GM12878 (cell line): Measurements from ENCODE around the gene EFNB2. TPM values are rescaled to one million over a fixed set of nuclear protein-coding genes. Genes with fewer than 3 reads are reported as not detected.

ENCODE experiments used
- ATAC-seq: fragments of 200-7000 bp; cut with Tn5 transposase; 3 replicates; pipeline ENCODE4 v1.9.1; 2020; ENCODE audit warnings: mild to moderate bottlenecking, moderate library complexity
- BruUV-seq: library from RNA; stranded (reverse); fragments of 400-500 nt; replicated peaks from 2 replicates; lab custom pipeline; 2021; lab: Mats Ljungman, UMichigan
- CTCF ChIA-PET: fragments of 300-600 bp; sonication (Branson Sonifier 250); formaldehyde crosslinking; extraction: SDS; loops from one replicate; lab custom pipeline; 2021; ENCODE audit warnings: inconsistent platforms; lab: Yijun Ruan, JAX
- POLR2A ChIA-PET: fragments of 350-600 bp; formaldehyde crosslinking; extraction: SDS; loops from one replicate; lab custom pipeline; 2021; ENCODE audit warnings: inconsistent platforms; lab: Charles Lee
- RAD21 ChIA-PET: fragments of 300-600 bp; sonication (Branson Sonifier 250); formaldehyde crosslinking; loops from one replicate; lab custom pipeline; 2023; ENCODE audit warnings: antibody characterized with exemption; ENCODE audit not compliant: unreplicated experiment; lab: Charles Lee
- SMC1A ChIA-PET: fragments of 300-600 bp; sonication (Branson Sonifier 250); formaldehyde crosslinking; loops from one replicate; lab custom pipeline; 2023; ENCODE audit not compliant: unreplicated experiment, uncharacterized antibody; lab: Charles Lee
- DNase-seq: peaks from one replicate; pipeline ENCODE4 v3.0.0-alpha.2; 2011; ENCODE audit warnings: low read depth, low spot score
- FAIRE-seq: peaks from 3 replicates; lab custom pipeline; 2011; peaks lifted over from hg19 to GRCh38; lab: Jason Lieb, UNC
- H2AFZ ChIP-seq: 2 replicates; pipeline ENCODE4 v1.6.0; 2011; ENCODE audit warnings: low read depth, low read length, control low read depth; ENCODE audit not compliant: control insufficient read depth
- H3K27ac ChIP-seq: 2 replicates; pipeline ENCODE4 v1.5.1; 2011; ENCODE audit warnings: control low read depth; ENCODE audit not compliant: control insufficient read depth, insufficient read depth
- H3K27me3 ChIP-seq, 2 experiments: replicated peaks in 1 of 2; 2 replicates each; pipeline versions ENCODE4 v1.6.0 to v1.6.1; 2011; ENCODE audit warnings: low read length in 1 of 2; ENCODE audit not compliant: control insufficient read depth in 2 of 2, insufficient read depth in 2 of 2
- H3K36me3 ChIP-seq, 2 experiments: 2 replicates each; pipeline ENCODE4 v1.5.1; 2011; ENCODE audit warnings: low read length in 1 of 2; ENCODE audit not compliant: control insufficient read depth in 2 of 2, insufficient read depth in 2 of 2
- H3K4me1 ChIP-seq: 2 replicates; pipeline ENCODE4 v1.6.1; 2011; ENCODE audit warnings: mild to moderate bottlenecking, low read length, moderate library complexity, mixed read lengths; ENCODE audit not compliant: control insufficient read depth, insufficient read depth
- H3K4me2 ChIP-seq: 2 replicates; pipeline ENCODE4 v1.6.0; 2011; ENCODE audit warnings: control low read depth; ENCODE audit not compliant: control insufficient read depth, insufficient read depth
- H3K4me3 ChIP-seq: fragments of 200-600 bp; sonication (generic); 2 replicates; pipeline ENCODE4 v1.5.1; 2016
- H3K79me2 ChIP-seq: 2 replicates; pipeline ENCODE4 v1.6.0; 2011; ENCODE audit warnings: low read length; ENCODE audit not compliant: control insufficient read depth, insufficient read depth
- H3K9ac ChIP-seq: 2 replicates; pipeline ENCODE4 v1.8.0; 2011; ENCODE audit warnings: low read length, control low read depth, mixed read lengths; ENCODE audit not compliant: control insufficient read depth, insufficient read depth
- H3K9me3 ChIP-seq: replicated peaks from 3 replicates; pipeline ENCODE4 v1.5.1; 2011; ENCODE audit warnings: mild to moderate bottlenecking, low read length; ENCODE audit not compliant: control insufficient read depth, insufficient read depth
- H4K20me1 ChIP-seq: 2 replicates; pipeline ENCODE4 v1.6.0; 2011; ENCODE audit not compliant: control insufficient read depth, insufficient read depth
- CUX1 ChIP-seq: IDR thresholded peaks from 2 replicates; pipeline ENCODE4 v1.6.1; 2012; ENCODE audit warnings: improper control_type of control experiment, low read depth, low read length; ENCODE audit not compliant: insufficient replicate concordance
- POLR2A ChIP-seq: IDR thresholded peaks from 2 replicates; pipeline ENCODE4 v1.6.1; 2011; ENCODE audit warnings: low read depth, mild to moderate bottlenecking, low read length
- POLR2AphosphoS2 ChIP-seq: IDR thresholded peaks from 2 replicates; pipeline ENCODE4 v1.6.1; 2011; ENCODE audit warnings: low read depth, mild to moderate bottlenecking, low read length, improper control_type of control experiment, moderate library complexity
- TCF3 ChIP-seq: IDR thresholded peaks from 2 replicates; pipeline ENCODE4 v1.6.1; 2012; ENCODE audit warnings: low read depth, mild to moderate bottlenecking, low read length, borderline replicate concordance; ENCODE audit not compliant: insufficient read depth
- ZNF24 ChIP-seq: fragments of 450-650 bp; IDR thresholded peaks from 2 replicates; pipeline ENCODE4 v1.6.1; 2017; ENCODE audit warnings: antibody characterized with exemption, mild to moderate bottlenecking
- WGBS: methylation state at CpG from one replicate; pipeline ENCODE4 v1.1.6; 2016; ENCODE audit warnings: low lambda C conversion rate; ENCODE audit not compliant: insufficient replicate concordance, insufficient coverage; ENCODE audit errors: missing lambda C conversion rate; 5-methylcytosine and 5-hydroxymethylcytosine counted together
- in situ Hi-C: fragments of 300-500 bp; cut with MboI; formaldehyde crosslinking; loops from 9 replicates; pipeline ENCODE4 v1.14.3; 2018; ENCODE audit warnings: mixed read lengths
- intact Hi-C: fragments of 100-400 bp; cut with micrococcal nuclease; formaldehyde crosslinking; loops from one replicate; pipeline ENCODE4 v1.14.2; 2022; ENCODE audit not compliant: unreplicated experiment
- polyA plus RNA-seq, 11 experiments: library from polyadenylated mRNA; depleted of rRNA in 4 of 11; unstranded in 6 of 11; stranded (reverse) in 5 of 11; fragments of >200 nt; fragmentation: Nextera tagmentation in 4 of 11; fragmentation: Illumina TruSeq in 1 of 11; extraction: Ambion mirVana in 4 of 11; extraction: Trizol in 1 of 11; gene quantifications; 1 replicate in 1 of 11; 2 replicates in 10 of 11; pipeline versions ENCODE4 v1.2.1 to v1.2.3, GENCODE V29; 2011 to 2016; ENCODE audit warnings: inconsistent platforms in 2 of 11, missing spikeins in 2 of 11, low read depth in 1 of 11
- total RNA-seq, 4 experiments: library from RNA; depleted of rRNA in 3 of 4; stranded (reverse); fragments of >200 nt in 3 of 4; fragmentation: Illumina TruSeq in 1 of 4; extraction: Trizol in 1 of 4; gene quantifications; 2 replicates each; pipeline versions ENCODE4 v1.2.1 to v1.2.3, GENCODE V29; 2013 to 2021
- TF ChIP-seq, protein P1 (sequence below): fragments of 450-650 bp; IDR thresholded peaks from 2 replicates; pipeline ENCODE4 v1.6.1; 2016; ENCODE audit warnings: mild to moderate bottlenecking

The EFNB2 gene
- total and polyA plus RNA-seq, 10 of the 15 experiments (the other 5 are each of a cell fraction or from before 2014, with no cell fraction given): 0.12 to 1.5 (median 0.31) TPM; not detected in 1

- TF ChIP-seq CUX1 (no peak), TCF3 (no peak), POLR2AphosphoS2 (no peak)
- TF ChIP-seq, protein P1, sequence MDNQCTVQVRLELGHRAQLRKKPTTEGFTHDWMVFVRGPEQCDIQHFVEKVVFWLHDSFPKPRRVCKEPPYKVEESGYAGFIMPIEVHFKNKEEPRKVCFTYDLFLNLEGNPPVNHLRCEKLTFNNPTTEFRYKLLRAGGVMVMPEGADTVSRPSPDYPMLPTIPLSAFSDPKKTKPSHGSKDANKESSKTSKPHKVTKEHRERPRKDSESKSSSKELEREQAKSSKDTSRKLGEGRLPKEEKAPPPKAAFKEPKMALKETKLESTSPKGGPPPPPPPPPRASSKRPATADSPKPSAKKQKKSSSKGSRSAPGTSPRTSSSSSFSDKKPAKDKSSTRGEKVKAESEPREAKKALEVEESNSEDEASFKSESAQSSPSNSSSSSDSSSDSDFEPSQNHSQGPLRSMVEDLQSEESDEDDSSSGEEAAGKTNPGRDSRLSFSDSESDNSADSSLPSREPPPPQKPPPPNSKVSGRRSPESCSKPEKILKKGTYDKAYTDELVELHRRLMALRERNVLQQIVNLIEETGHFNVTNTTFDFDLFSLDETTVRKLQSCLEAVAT: no peak
Observed at GRCh38 chr13:106478116-106478515, 57.3 kb downstream of the EFNB2 start (continued).

GRCh38 chr13:106477303-106477702, 58.2 kb downstream of the EFNB2 start:
- Histone ChIP-seq H3K4me1 (no peaks in the 10 kb centered on the region; the same call in 1 of the 2 replicates), H3K9ac (no peak overlapping the region), H3K4me3 (no peak overlapping the region), H3K27me3 (no peaks in the 10 kb centered on the region), H3K9me3 (no peaks in the 10 kb centered on the region), H4K20me1 (no peaks in the 10 kb centered on the region), H2AFZ (no peak overlapping the region), H3K36me3 (no peaks in the 10 kb centered on the region), H3K4me2 (no peak overlapping the region), H3K79me2 (no peaks in the 10 kb centered on the region), H3K27ac (no peak overlapping the region)
- ChIA-PET POLR2A (no interaction called here), RAD21 (no interaction called here), CTCF (no interaction called here), SMC1A (no interaction called here)
- no peak for TF ChIP-seq ZNF24
- no peak for TF ChIP-seq POLR2A
- DNase-seq (no peak), ATAC-seq (no peak), FAIRE-seq (no peak)
- in situ Hi-C loops (no loop called here), intact Hi-C loops (no loop called here)
- BruUV-seq: no TSS peak
- WGBS: 60% methylated on average over 5 of the region's 5 CpGs
